ENCODE results near the gene NKX2-3.
A peak's percentile ranks its signal among the peaks of the same experiment; 100 is the strongest.

The NKX2-3 gene

DNA sequence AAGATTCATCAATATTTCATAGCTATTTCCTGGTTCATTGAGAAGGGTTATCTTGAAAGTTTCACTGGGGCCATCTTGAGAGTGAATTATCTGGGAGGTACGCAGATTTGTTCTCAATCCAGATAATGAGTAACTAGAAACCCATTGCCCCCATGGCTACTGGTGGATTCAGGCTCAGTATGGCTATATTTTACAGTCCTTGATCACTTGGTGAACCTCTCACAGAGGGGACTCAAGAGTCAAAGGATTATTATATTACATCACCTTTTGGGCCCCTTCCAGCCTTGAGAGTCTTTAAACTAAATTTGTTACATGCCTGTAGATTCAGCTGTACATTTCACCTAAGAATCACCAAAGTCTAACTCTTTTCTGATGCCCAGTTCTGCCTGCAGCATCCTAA lies 11.6 kb downstream of the NKX2-3 start:
- H3K4me3 ChIP-seq (ENCODE audit: low read depth, low read length): no peak overlapping the region
- TF ChIP-seq, protein P1, sequence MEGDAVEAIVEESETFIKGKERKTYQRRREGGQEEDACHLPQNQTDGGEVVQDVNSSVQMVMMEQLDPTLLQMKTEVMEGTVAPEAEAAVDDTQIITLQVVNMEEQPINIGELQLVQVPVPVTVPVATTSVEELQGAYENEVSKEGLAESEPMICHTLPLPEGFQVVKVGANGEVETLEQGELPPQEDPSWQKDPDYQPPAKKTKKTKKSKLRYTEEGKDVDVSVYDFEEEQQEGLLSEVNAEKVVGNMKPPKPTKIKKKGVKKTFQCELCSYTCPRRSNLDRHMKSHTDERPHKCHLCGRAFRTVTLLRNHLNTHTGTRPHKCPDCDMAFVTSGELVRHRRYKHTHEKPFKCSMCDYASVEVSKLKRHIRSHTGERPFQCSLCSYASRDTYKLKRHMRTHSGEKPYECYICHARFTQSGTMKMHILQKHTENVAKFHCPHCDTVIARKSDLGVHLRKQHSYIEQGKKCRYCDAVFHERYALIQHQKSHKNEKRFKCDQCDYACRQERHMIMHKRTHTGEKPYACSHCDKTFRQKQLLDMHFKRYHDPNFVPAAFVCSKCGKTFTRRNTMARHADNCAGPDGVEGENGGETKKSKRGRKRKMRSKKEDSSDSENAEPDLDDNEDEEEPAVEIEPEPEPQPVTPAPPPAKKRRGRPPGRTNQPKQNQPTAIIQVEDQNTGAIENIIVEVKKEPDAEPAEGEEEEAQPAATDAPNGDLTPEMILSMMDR (IDR thresholded peaks at IDR 0.05; ENCODE audit: low read depth, low read length): no peak

DNA sequence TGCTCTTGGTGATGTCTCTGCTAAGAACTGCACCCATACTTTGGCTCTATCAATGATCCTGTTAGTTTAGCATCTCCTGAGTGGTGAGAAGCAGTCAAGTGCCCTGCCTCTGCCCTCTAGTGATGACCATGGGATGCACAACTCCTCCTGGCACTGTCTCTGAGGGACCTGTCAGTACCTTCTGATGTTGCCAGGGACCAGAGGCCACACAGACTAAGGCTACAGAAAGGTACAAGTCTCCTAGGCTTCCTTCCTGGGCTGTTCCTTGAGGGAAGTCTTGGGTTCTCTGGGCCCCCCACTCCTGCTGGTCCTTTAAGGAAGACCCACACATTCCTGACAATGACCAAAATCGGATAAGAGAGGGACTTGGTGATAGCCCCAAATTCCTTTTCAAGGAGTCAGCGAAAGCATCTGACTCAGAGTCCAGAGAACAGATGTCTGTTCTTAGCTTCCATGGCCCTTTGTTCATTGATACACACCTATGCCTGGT lies 15.3 kb downstream of the NKX2-3 start:
- TF ChIP-seq, protein P1 (IDR thresholded peaks at IDR 0.05; ENCODE audit: low read depth, low read length): peak; percentile 36

DNA sequence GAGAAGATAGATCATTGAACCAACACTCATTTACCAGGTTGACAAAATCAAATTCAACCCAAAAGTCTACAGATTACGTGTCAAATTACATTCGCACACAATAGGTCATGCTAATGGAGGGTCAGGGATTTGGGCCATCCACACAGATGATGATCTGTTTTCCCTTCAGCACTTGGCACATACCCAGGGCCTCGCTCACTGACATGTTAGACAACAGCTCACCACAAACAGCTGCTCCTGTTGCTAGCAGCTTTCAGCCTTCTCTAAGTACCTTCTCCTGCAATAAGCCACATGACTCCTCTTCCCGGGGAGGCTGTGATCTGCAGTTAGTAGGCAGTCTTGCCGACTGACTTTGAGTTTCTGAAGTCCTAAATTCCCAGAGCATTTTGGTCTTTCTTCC lies 18.4 kb downstream of the NKX2-3 start:
- TF ChIP-seq, protein P1 (IDR thresholded peaks at IDR 0.05; ENCODE audit: low read depth, low read length): no peak
- H3K4me3 ChIP-seq (ENCODE audit: low read depth, low read length): no peak overlapping the region

More for the DNA sequence above, 15.3 kb downstream of the NKX2-3 start:
- H3K4me3 ChIP-seq (ENCODE audit: low read depth, low read length): no peak overlapping the region

GRCh38 chr10:99551616-99552015 lies 18.9 kb downstream of the NKX2-3 start:
- TF ChIP-seq, protein P1 (IDR thresholded peaks at IDR 0.05; ENCODE audit: low read depth, low read length): no peak
- no peak overlapping the region for H3K4me3 ChIP-seq (ENCODE audit: low read depth, low read length)

GRCh38 chr10:99555371-99555770 lies 22.6 kb downstream of the NKX2-3 start:
- H3K4me3 ChIP-seq (ENCODE audit: low read depth, low read length): no peak overlapping the region
- TF ChIP-seq, protein P1 (IDR thresholded peaks at IDR 0.05; ENCODE audit: low read depth, low read length): no peak

GRCh38 chr10:99555825-99556523 lies 23.2 kb downstream of the NKX2-3 start:
- TF ChIP-seq, protein P1 (IDR thresholded peaks at IDR 0.05; ENCODE audit: low read depth, low read length): no peak
- no peak overlapping the region for H3K4me3 ChIP-seq (ENCODE audit: low read depth, low read length)

GRCh38 chr10:99557044-99557443 lies 24.3 kb downstream of the NKX2-3 start:
- H3K4me3 ChIP-seq (ENCODE audit: low read depth, low read length): no peak overlapping the region
- TF ChIP-seq, protein P1 (IDR thresholded peaks at IDR 0.05; ENCODE audit: low read depth, low read length): no peak

All from WI38 (cell line).